Measurements from ENCODE around the gene GAK.
A peak's percentile ranks its signal among the peaks of the same experiment; 100 is the strongest.
"Not testable (repeated sequence)": the region's sequence is repeated elsewhere in the genome, so short reads cannot be mapped to it uniquely, and the experiment has no call there.

The GAK gene

GRCh38 chr4:931960-932712 is at the start of gene GAK, which contains the start of gene TMEM175:
Gene GAK (minus strand): TSS chr4:932316. CDS start chr4:932187, 129 bp downstream.
Gene TMEM175 (plus strand): TSS chr4:932460. CDS start chr4:947740, 15,280 bp downstream.
- peak; percentile 100 for DNase-seq

GRCh38 chr4:978957-979701 is 47.0 kb upstream of the GAK start:
- DNase-seq = no peak

- not testable (repeated sequence) for DNase-seq
Measured at GRCh38 chr4:976016-976415, 43.9 kb upstream of the GAK start.

- no peak for DNase-seq
Measured at GRCh38 chr4:974668-975067, 42.6 kb upstream of the GAK start.

GRCh38 chr4:973431-974397 is 41.6 kb upstream of the GAK start, which contains the start of gene DGKQ:
Gene DGKQ (minus strand): TSS chr4:973569. CDS start chr4:973482, 87 bp downstream.
- DNase-seq = peak; percentile 92

- DNase-seq = peak; percentile 77
Measured at GRCh38 chr4:972651-973424, 40.7 kb upstream of the GAK start.

- no peak for DNase-seq
Measured at GRCh38 chr4:971666-972500, 39.8 kb upstream of the GAK start.

- no peak for DNase-seq
Measured at GRCh38 chr4:970854-971520, 38.9 kb upstream of the GAK start.

GRCh38 chr4:970046-970745 is 38.1 kb upstream of the GAK start:
- DNase-seq = no peak

GRCh38 chr4:968621-969394 is 36.7 kb upstream of the GAK start:
- DNase-seq = no peak

- DNase-seq = peak; percentile 46
Measured at GRCh38 chr4:968221-968620, 36.1 kb upstream of the GAK start.

GRCh38 chr4:967113-968104 is 35.3 kb upstream of the GAK start:
- no peak for DNase-seq

GRCh38 chr4:966266-967112 is 34.4 kb upstream of the GAK start:
- no peak for DNase-seq

GRCh38 chr4:965766-966134 is 33.6 kb upstream of the GAK start:
- no peak for DNase-seq

- no peak for DNase-seq
Measured at GRCh38 chr4:965048-965765, 33.1 kb upstream of the GAK start.

All from DMS53 (cell line).